Measurements from ENCODE around the gene GRIP2.

The GRIP2 gene

DNA sequence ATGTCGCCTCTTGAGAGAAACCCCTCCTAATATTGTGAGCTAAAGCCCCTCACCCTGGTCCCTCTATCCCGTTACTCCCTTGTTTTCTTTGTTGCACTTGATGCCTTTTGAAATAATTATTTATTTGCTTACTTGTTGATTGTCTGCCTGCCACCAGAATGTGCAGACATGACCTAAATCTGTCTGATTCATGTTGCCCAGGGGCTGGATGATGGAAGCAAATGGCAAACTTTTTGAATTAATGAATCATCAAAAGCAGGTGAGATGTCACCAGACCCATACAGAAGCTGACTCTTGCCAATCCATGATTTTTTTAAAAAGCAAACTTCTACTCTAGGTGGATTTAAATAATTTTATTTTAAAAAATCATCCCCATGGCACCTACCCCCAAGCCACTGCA is 49.3 kb downstream of the GRIP2 start:
- Histone ChIP-seq H3K4me3 (no peak overlapping the region), H3K27ac (peak overlapping the region in 1 of 21 experiments; percentile 17)

- H3K27ac ChIP-seq: peak overlapping the region in 1 of 21 experiments; percentile 17
- H3K4me3 ChIP-seq: no peak overlapping the region
These were observed 49.9 kb downstream of the GRIP2 start for GRCh38 chr3:14490255-14490654.

DNA sequence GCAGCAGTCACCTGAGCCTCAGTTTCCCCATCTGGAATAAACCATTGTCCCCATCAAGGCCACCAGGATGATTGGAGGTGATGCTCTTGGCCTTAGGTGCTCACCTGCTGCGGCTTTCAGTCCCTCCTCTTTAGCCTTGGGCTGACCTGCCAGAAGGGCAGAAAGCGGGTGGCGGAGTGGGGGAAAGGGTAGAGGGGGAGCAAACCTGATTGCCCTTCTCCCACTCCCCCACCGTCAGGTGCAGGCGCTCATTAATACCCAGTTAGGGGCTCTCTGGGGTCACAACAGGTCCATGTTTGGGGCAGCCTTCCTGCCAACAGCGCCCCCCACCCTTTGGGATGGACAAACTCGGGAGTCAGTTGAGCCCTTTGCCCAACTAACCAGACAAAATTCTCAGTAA is 50.5 kb downstream of the GRIP2 start:
- peak overlapping the region in 1 of 21 experiments; percentile 15 for H3K27ac ChIP-seq
- H3K4me3 ChIP-seq: no peak overlapping the region

DNA sequence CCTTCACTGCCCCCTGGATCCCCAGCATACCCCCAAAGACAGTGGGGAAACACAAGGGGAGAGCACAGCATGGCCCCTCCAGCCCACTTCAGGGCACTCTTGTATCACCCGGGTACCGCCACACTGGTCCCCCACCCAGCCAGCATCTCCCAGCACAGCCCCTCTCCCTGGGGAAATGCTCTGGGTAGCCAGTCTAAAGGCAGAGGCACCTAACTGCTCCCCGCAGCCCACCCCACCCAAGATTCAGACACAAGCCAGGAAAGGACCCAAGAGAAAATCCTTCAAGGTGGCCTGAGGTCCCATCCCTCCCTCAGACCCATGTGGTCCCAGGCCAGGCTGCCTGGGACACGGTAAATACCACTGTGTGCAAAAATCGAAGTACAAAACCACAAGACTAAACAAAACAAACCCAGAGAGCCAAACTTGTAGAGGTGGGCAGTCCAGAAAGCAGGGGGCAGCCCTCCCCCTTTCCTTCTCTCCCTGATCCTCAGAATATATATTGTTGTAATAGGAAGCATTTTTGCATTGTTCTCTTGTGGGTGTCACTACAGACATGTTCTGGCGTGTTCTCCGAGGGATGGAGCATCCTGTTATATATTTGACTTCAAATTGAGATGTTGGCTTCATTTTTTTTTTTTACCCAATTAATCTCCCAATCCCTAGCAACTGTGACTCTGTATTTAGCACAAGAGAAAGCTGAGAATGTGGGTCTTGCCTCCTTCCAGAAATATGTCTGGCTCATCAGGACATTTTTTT is 51.7 kb downstream of the GRIP2 start:
- no peak overlapping the region for H3K4me3 ChIP-seq
- H3K27ac ChIP-seq: peak overlapping the region in 5 of 21 experiments; percentile 8 to 67 (median 31)

- H3K27ac ChIP-seq: peak overlapping the region in 3 of 21 experiments; percentile 14 to 67 (median 49)
These were observed 52.3 kb downstream of the GRIP2 start for GRCh38 chr3:14487821-14488220.

DNA sequence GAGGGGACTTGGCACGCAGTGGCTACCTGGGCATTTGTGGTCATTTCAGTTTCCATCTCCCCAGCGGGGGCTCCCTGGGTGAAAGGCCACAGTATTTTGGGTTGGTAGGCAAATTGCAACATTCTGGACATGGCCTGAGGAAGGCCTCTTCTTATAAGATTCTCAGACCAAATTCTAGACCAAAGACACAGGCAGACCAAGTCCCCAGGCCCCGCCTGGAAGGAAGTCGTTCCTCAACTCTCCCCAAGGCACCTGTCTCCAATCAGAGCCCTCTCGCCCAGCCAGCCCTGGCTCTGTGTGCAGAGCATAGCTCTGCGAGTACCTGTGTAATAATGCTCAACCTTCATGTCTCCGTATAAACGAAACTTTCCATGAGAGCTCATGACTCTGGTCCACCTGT is 53.1 kb downstream of the GRIP2 start:
- no peak overlapping the region for H3K4me3 ChIP-seq
- no peak overlapping the region for H3K27ac ChIP-seq

More at GRCh38 chr3:14487821-14488220, 52.3 kb downstream of the GRIP2 start:
- no peak overlapping the region for H3K4me3 ChIP-seq

- Histone ChIP-seq H3K27ac (no peak overlapping the region), H3K4me3 (no peak overlapping the region)
These were observed 53.7 kb downstream of the GRIP2 start for GRCh38 chr3:14486460-14486859.

DNA sequence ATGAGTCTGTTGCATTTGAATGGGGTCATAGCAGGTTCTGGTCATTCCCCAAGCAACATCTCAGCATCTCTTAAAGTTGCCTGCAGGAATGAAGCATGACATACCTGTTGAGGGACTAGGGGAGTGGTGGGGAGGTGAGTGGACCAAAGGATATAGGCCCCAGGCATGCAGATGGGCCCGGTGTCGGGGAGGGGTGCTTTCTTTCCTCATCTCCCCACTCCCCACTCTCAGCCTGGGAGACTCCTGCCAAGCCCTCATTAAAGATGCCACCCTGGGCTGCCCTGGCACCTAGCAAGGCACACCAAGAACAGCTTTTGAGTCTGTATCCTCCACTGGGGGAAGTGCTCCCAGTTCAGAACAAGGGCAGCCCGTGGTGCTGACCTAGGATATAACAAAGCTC is 54.2 kb downstream of the GRIP2 start:
- Histone ChIP-seq H3K4me3 (no peak overlapping the region), H3K27ac (no peak overlapping the region)

DNA sequence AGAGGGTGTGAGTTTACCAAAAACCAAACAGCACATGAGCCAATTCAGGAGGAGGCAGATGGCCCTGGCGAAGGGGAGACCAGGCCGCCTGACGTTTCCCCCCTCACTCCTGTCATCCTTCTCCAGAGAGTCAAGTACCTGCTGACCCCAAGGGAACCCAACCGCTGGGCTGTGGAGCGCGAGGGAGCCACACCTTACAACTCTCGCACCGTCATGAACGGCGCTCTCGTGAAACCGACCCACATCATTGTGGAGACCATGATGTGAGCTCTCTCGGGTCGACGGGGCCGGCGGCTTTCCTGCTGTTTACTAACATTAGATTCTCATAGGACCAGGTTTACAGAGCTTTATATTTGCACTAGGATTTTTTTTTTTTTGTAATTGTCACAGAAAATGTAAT is 55.4 kb downstream of the GRIP2 start:
- Histone ChIP-seq H3K27ac (no peak overlapping the region), H3K4me3 (no peak overlapping the region)

DNA sequence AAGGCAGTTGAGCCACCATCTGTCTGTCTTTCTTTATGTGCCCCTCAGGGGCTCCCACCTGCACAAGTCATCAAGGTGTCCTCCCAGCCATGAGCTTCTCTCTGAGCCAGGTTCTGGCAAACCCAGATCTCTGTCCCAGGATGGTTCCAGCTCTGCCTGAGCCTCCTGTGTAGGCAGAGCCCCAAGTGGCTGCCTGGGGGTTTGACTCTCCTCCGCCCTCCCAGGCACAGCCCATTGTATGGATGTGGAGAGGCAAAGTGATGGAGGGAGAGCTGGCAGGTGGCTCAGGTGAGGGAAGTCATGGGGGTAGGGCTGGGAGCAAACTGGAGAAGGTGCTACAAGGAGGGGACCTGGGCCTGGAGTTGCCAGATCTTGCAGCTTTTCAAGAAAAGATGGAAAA is 56.9 kb downstream of the GRIP2 start:
- Histone ChIP-seq H3K27ac (no peak overlapping the region), H3K4me3 (no peak overlapping the region)

GRCh38 chr3:14482271-14482721 is 57.8 kb downstream of the GRIP2 start:
- no peak overlapping the region for H3K27ac ChIP-seq
- no peak overlapping the region for H3K4me3 ChIP-seq

DNA sequence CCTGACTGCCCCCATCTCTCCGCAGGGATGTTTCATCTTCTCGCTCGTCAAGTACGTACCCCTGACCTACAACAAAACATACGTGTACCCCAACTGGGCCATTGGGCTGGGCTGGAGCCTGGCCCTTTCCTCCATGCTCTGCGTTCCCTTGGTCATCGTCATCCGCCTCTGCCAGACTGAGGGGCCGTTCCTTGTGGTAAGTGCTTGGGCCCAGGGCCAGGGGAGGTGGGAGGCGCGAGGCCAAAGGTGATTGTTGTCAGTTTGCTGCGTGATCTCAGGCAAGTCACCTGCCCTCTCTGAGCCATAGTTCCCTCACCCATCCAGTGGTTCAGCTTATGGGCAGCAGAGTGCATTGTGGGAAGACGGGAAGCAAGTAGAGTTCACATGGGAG is 58.5 kb downstream of the GRIP2 start:
- Histone ChIP-seq H3K4me3 (no peak overlapping the region), H3K27ac (no peak overlapping the region)

DNA sequence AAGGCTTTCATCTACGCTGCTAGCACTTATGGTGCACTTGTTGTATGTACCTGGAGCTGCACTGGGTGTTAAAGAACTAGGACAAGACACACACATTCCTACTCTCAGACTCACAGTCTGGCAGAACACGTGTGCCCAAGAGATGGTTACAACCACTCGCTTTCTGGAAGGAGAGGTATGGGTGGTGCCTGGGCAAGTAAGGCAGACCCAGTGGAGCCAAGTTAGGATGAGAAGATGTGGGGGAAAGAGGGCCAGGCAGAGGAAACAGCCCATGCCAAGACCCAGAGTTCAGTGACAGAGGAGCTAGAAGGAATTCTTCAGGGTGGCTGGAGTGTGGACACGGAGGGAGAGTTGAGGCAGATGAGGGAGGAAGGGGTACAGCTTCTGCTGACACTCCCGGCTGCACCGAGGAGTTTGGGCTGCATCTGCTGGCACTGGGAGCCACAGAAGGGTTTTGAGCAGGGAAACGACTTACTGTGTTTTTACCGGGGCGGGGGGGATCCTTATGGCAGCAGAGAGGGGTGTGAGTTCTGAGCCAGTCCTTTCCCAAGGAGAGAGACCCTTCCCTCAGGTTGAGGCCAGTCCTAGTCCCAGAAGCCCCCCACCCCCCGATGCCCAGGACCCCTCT is 59.0 kb downstream of the GRIP2 start:
- H3K4me3 ChIP-seq: no peak overlapping the region
- H3K27ac ChIP-seq: peak overlapping the region in 1 of 21 experiments; percentile 7

DNA sequence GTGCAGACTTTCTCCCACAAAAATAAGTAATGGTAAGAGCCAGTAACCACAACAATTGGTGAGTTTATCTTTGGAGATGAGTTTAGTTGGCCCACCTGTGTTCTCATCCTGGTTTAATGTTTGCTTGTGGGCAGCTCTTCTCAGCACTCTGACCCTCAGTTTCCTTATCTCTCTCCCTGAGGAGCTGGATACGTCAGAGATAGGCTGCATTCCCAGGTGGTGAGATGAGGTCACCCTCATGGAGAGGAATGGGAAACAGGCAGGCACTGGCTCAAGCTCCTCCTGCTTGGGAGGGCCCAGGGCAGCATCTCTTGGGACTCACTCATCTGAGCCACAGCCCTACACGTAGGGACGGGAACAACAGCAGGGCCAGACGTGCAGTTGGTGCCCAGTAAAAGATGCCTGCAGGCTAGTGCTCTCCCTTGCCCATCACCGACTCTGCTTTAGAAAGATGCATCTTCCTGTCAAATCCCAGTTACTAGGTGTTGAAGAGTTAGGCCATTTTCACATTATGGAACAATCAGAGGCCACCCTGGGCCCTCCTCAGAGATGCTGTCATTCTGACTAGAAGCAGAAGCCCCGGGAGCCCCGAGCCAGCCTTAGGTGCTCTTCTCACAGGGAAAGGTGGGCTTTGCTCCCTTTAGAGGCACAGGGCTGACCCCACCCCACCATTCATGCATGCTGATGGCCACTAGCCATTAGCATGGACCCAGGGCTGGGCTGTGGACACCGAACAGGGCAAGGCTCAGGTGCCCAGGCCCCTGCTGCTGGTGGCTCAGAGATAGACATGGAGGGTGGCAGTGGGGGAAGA is 59.7 kb downstream of the GRIP2 start:
- Histone ChIP-seq H3K27ac (peak overlapping the region in 1 of 21 experiments; percentile 7), H3K4me3 (no peak overlapping the region)

DNA sequence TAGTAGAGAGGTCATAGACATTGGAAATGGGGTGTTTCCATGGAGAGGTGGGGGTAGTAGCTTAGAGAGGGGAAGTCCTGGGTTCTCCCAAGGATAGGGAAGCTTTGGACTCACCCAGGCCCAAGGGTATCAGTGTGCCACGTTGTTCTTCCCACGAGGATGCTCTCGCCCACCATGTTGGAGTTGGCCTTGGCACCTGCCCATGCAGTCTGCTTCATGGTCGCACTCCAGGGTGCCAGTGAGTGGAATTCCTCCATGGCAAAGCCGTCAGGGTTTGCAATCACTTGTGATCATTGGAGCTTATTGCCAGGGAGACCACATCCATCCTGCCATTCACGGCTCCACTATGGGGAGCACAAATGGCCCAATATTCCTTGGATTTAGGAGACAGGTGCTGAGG is 60.6 kb downstream of the GRIP2 start:
- Histone ChIP-seq H3K4me3 (no peak overlapping the region), H3K27ac (no peak overlapping the region)

- Histone ChIP-seq H3K27ac (no peak overlapping the region), H3K4me3 (no peak overlapping the region)
These were observed 61.1 kb downstream of the GRIP2 start for GRCh38 chr3:14478956-14479550.

- no peak overlapping the region for H3K4me3 ChIP-seq
- H3K27ac ChIP-seq: no peak overlapping the region
These were observed 62.7 kb downstream of the GRIP2 start for GRCh38 chr3:14477311-14477935.

DNA sequence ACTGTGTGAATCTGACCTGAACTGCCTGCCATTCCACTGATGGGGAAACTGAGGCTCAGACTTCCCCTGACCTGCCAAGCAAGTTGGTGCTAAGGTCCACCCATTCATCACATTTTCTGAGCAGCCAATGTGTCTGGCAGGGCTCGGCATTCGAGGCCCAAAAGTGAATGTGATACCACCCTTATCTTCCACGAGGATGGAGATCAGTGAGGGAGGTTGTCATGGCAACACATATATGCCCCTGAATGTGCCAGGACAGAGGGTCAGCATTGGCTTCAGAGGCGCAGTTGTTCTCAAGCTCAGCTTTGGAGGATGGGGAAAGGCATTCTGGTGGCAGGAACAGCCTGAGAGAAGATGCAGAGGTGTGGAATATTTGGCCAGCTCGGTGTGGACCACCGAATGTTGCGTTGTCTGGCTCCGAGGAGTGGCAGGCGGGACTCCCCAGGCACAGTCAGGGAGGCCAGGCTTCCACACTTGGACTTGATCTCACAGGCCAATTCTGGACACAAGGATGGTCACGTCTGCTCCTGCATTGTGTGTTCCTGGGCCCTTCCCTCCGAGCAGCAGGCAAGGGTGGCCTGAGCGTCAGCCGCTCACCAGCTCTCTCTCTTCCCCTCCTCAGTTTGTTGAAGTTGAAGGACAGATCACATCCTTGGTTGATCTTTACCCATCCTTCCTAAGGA is 63.4 kb downstream of the GRIP2 start:
- no peak overlapping the region for H3K27ac ChIP-seq
- no peak overlapping the region for H3K4me3 ChIP-seq

DNA sequence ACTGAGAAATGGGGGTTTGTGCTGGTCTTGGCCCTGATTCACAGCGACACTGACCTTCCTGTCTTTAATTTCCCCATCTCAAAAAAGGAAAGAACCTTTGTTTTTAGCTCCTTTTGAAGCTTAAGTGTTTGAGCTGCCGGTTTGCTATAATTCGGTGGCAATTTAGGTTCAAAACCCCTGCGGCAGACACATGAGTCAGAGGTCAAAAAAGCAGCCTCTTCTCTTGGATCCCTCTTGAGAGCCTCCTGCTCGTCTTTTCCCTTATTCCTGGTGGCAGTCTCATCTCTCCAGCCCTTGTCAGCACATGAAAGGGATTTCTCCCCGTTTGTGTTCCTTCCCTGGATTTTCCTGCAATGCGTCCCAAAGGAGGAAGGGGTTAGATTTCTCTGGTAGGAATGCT is 64.5 kb downstream of the GRIP2 start:
- Histone ChIP-seq H3K4me3 (no peak overlapping the region), H3K27ac (no peak overlapping the region)
